ENCODE measurements around the gene ZRANB2.

The ZRANB2 gene

DNA sequence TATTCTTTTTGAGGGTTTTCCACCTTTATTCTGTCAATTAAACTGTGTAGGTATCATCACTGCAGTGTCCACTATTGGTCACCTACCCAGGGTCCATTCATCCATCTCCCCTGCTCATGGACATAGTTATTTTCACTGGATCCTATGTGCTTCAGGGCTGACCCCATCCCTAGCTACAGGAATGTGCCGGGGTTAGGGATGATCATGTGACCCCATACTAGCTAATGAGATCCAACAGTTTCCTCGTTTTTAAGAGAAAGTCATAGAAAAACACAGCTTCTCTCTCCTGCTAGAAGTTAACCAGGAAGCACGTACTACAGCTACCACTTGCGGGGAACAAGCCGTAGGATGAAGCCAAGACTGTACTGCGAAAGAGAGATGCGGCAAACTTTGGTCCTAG lies 52.8 kb downstream of the ZRANB2 start:
- no peak for DNase-seq

DNA sequence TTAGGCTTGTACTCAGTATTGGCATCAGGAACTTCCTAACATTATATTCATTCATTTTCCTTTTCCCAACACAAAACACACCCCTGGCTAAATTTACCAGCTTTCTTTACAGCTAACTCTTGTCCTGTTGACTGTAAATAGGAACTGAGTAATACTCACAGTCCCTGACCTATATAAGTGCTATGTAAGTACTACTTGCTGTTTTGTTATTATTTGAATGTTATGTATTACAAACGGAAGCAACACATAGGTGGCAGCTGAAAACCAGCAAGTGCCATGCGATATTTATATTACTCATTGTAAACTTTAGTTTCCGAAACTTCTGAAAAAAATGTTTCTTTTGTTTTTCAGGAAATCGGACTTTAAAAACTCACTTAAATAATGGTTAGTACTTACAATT lies 54.7 kb downstream of the ZRANB2 start:
- no peak for DNase-seq

- DNase-seq: no peak
Observed at GRCh38 chr1:71023515-71023914, 57.3 kb downstream of the ZRANB2 start.

DNA sequence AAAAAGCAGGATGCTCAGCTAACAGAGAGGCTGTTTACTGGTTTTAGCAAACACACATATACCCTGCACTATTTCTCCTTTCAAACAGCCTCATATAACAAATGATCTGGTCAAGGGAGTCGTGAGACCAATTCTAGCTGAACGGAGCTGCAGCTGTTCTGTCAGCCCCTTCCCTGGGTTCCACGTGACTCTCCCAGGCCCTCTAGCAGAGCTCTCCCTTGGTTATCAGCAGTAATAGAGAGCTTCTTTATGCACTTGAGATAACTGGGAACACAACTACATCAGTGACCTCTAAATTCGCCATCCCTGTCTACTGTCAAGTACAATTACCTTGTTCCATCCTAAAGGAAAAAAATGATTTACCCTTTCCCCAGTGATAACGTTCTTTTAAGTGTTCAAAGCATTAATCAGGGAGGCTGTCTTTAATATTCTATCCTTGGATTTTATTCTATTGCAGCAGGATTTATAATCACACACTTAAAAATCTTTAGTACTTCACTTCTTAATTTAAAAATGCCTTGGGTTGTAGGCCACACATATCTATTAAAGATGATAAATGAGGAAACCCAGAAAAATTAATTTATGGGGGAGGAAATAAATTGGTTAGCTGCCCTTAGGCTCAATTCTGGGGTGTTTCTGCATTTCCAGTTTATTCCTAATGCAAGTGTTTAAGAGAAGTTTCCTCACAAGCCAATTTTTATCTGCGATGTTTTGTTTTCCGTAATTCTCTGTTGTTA lies 61.4 kb downstream of the ZRANB2 start:
- no peak for DNase-seq

- DNase-seq: no peak
Observed at GRCh38 chr1:71018791-71019190, 62.0 kb downstream of the ZRANB2 start.

- DNase-seq: no peak
Observed at GRCh38 chr1:71015745-71016144, 65.1 kb downstream of the ZRANB2 start.

DNA sequence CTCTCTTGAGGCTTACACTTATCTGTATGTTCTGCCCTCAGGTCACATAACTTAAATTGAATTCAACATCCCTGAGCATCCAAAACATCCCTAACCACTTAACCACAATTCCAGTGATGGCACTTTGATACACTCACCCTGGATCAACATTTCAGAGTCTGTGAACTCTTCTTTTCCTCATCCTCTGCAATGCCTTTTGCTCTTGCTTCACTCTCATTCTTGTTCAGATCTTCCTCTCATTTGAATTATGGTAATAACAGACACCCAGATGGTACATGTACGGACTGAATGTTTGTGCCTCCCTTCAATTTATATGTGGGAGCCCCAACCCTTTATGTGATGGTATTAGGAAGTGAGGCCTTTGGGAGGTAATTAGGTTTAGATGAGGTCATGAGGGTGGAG lies 66.7 kb downstream of the ZRANB2 start:
- DNase-seq: no peak
